ENCODE data around the gene COMMD10.

COMMD10 gene

DNA sequence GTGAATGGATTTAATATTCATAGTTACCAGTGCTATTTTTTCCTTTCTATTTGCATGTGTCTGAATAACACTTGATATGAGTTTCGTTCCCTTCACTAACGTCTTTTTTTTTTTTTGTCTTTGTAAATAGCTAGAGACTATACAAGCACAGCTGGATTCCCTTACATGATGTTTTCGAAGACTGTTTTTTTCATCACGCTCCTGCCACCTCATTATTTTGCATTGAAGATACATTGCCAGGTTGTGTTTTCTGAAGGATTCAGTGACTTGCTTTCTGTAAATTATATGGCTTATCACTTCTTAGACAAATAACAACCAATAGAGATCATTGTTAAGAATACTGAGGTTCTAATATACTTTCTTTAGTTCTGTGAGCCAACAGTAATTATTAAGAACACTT lies 207.5 kb downstream of the COMMD10 start:
- DNase-seq (ENCODE audit: low spot score), result no peak

- no peak for DNase-seq (ENCODE audit: low spot score)
Measured at GRCh38 chr5:116296335-116297072, 211.7 kb downstream of the COMMD10 start.

DNA sequence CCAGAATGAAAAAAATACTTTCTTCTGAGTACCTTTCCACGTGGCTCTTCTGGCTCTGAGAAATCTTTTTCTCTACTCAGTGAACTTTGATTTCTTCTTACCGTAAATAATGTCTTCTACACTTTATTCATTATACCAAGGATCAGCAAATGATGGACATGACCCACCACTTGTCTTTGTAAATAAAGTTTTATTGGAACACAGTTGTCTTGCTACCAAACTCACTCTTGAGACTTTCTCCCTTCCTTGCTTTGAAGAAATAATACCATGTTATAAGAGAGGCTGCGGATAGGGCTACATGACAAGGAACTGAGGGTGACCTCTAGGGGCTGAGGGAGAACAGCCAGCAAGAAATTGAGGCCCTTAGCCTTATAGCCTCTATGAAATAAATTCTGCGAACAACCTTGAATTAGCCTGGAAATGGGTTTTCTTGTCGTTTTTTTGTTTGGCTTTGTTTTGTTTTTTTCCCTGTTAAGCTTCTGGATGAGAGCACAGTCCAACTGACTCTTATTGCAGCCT lies 212.5 kb downstream of the COMMD10 start:
- no peak for DNase-seq (ENCODE audit: low spot score)

- no peak for DNase-seq (ENCODE audit: low spot score)
Measured at GRCh38 chr5:116299746-116300640, 215.2 kb downstream of the COMMD10 start.

GRCh38 chr5:116301110-116301509 lies 216.3 kb downstream of the COMMD10 start:
- no peak for DNase-seq (ENCODE audit: low spot score)

DNA sequence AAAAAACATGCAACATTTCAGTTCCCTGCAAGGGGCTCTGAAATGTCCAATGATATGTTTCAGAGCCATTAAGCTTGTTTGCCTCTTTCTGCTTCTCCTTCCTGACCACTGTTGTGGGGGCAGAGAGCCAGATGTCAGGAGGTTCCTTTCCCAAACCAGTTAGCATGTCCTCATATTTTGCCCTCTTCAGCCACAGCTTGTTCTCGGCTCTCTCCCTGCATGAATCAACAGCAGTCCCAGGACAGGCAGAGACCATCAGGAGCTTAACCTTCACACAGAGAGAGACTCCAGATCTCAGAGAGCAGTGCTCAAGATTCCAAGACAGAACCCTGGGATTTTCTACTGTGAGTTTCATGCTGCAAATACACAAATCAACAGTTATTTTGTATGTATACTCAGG lies 218.5 kb downstream of the COMMD10 start:
- DNase-seq (ENCODE audit: low spot score), result no peak

GRCh38 chr5:116303810-116304209 lies 219.0 kb downstream of the COMMD10 start:
- DNase-seq (ENCODE audit: low spot score), result no peak

DNA sequence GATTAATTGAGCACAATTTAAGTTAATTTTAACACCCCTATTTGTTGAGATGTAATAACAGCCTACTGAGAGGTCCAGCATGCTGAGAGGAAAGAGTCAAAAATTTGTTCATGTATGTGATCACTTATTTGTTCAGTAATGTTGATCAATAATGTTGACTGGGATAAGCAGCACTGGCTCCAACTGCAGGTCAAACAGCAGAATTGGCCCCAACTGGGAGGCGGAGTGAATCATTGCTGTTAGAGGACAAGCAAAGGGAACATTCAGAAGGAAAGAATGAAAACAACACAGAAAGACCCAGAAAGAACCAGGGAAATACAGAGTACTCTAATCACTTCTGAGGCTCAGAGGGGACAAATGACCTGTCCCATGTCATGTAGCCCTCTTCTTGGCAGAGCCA lies 221.1 kb downstream of the COMMD10 start:
- no peak for DNase-seq (ENCODE audit: low spot score)

GRCh38 chr5:116306846-116307245 lies 222.0 kb downstream of the COMMD10 start:
- DNase-seq (ENCODE audit: low spot score), result no peak

GRCh38 chr5:116308391-116308790 lies 223.6 kb downstream of the COMMD10 start:
- DNase-seq (ENCODE audit: low spot score), result no peak

- no peak for DNase-seq (ENCODE audit: low spot score)
Measured at GRCh38 chr5:116313366-116313765, 228.5 kb downstream of the COMMD10 start.

GRCh38 chr5:116315531-116315930 lies 230.7 kb downstream of the COMMD10 start:
- DNase-seq (ENCODE audit: low spot score), result no peak

GRCh38 chr5:116318091-116318854 lies 233.4 kb downstream of the COMMD10 start:
- no peak for DNase-seq (ENCODE audit: low spot score)

GRCh38 chr5:116320486-116320885 lies 235.7 kb downstream of the COMMD10 start:
- no peak for DNase-seq (ENCODE audit: low spot score)

DNA sequence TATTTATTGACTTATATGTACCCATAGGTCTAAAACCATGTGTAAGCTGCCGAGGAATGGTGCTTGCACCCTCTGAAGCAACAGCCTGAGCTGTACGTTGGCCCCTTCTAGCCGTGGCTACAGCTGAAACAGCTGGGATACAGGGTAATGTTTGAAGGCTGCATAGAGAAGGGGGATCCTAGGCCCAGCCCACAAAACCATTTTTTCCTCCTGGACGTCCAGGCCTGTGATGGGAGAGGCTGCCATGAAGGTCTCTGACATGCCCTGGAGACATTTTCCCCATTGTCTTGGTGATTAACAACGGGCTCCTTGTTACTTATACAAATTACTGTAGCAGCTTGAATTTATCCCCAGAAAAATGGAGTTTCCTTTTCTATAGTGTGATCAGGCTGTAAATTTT lies 244.7 kb downstream of the COMMD10 start:
- DNase-seq (ENCODE audit: low spot score), result no peak

DNA sequence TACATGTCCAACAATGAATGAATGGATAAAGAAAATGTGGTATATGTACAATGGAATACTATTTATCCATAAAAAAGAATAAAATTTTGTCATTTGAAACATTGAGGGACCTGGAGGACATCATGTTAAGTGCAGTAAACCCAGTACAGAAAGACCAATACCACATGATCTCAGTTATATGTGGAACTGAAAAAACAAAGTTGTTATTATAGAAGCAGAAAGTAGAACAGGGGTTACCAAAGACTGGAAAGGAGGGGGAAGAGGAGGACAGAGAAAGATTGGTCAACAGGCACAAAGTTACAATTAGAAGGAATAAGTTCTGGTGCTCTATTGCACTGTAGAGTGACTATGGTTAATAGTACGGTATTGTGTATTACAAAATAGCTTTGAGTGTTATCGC lies 256.0 kb downstream of the COMMD10 start:
- no peak for DNase-seq (ENCODE audit: low spot score)

Data from CD4-positive, alpha-beta T cell treated with Interleukin-6 at 100 ng/mL for 8 hours (primary cell).